ENCODE results near the gene DMC1. TPM values are rescaled to one million over a fixed set of nuclear protein-coding genes. Genes with fewer than 3 reads are reported as not detected.

DMC1 gene
- total and polyA plus RNA-seq, 9 of the 15 experiments (the other 6 are each of a cell fraction or from before 2014, with no cell fraction given), result 5.5 to 55.5 (median 9.8) TPM

DNA sequence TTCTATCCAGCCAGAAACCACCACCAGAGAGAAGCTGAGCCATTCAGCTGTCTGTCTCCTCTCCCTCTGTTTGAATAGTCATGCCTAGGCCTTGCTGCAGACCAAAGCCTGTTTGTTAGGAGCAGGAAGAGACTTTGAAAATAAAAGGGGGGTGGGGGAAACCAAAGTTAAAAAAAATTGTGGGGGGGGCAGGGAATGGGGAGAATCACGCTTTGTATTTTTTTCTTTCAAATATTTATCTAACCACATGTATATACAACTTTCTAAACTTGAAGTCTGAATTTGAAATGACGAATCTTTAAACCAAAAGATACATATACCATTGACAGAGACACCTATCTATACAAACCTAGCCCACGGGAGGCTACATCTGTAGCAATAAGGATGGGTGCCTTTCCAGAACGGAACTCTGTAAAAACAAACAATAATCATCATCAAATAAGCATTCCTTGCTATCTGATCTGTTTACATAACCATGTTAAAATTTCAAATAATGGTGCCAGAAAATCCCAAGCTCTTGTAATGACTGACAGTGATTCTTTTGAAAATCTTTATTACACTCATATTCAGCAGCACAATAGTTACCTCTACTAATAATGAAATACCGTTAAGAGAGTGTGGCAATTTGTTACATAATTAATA is 78.2 kb downstream of the DMC1 start:
- Histone ChIP-seq H2AFZ (ENCODE audit: low read depth, low read length) (no peak overlapping the region), H3K4me3 (no peak overlapping the region), H3K79me2 (ENCODE audit: control insufficient read depth, insufficient read depth, low read length) (peaks cover 10% of the 10 kb centered on the region), H3K9me1 (ENCODE audit: control insufficient read depth, insufficient read depth, low read length) (peaks cover 3% of the 10 kb centered on the region), H3K9me3 (replicated peaks; ENCODE audit: control insufficient read depth, insufficient read depth, low read depth, low read length) (no peaks in the 10 kb centered on the region), H3K36me3 (ENCODE audit: control insufficient read depth, insufficient read depth, low read length) (peaks cover 94% of the 10 kb centered on the region), H3K4me2 (ENCODE audit: insufficient read depth, low read length) (no peak overlapping the region), H3K4me1 (replicated peaks in 1 of 2; ENCODE audit: control insufficient read depth in 2 of 2, insufficient read depth in 2 of 2, low read length in 2 of 2) (no peaks in the 10 kb centered on the region), H4K20me1 (replicated peaks; ENCODE audit: control insufficient read depth, insufficient read depth, low read length) (no peaks in the 10 kb centered on the region), H3K27ac (ENCODE audit: extremely low read depth, low read depth, low read length) (no peak overlapping the region), H3K27me3 (ENCODE audit: control insufficient read depth in 2 of 2, insufficient read depth in 2 of 2, low read length in 2 of 2) (no peaks in the 10 kb centered on the region), H3K9ac (ENCODE audit: insufficient read depth in 1 of 2, low read depth in 2 of 2, low read length in 2 of 2) (no peak overlapping the region)
- ChIA-PET POLR2A (interaction anchor here (1.5 to 2.4 kb wide), 3 partner anchors 9 to 10 kb away, joined by 4 to 13 read pairs (median 8); no protein-coding TSS in a partner anchor), CTCF (ENCODE audit: low intra/inter-chr PET ratio) (no interaction called here)
- ATAC-seq (no peak; the same call in 2 of the 3 replicates), FAIRE-seq (no peak), DNase-seq (ENCODE audit: extremely low read depth in 1 of 4, low spot score in 3 of 4) (no peak)
- 75% methylated on average over 4 of the region's 5 CpGs for WGBS (ENCODE audit: insufficient coverage, low coverage, missing lambda C conversion rate)
- BruUV-seq (replicated peaks), result no TSS peak
- in situ Hi-C loops (cut with MboI) (no loop called here), intact Hi-C loops (cut with micrococcal nuclease) (no loop called here)
- TF ChIP-seq, protein P1, sequence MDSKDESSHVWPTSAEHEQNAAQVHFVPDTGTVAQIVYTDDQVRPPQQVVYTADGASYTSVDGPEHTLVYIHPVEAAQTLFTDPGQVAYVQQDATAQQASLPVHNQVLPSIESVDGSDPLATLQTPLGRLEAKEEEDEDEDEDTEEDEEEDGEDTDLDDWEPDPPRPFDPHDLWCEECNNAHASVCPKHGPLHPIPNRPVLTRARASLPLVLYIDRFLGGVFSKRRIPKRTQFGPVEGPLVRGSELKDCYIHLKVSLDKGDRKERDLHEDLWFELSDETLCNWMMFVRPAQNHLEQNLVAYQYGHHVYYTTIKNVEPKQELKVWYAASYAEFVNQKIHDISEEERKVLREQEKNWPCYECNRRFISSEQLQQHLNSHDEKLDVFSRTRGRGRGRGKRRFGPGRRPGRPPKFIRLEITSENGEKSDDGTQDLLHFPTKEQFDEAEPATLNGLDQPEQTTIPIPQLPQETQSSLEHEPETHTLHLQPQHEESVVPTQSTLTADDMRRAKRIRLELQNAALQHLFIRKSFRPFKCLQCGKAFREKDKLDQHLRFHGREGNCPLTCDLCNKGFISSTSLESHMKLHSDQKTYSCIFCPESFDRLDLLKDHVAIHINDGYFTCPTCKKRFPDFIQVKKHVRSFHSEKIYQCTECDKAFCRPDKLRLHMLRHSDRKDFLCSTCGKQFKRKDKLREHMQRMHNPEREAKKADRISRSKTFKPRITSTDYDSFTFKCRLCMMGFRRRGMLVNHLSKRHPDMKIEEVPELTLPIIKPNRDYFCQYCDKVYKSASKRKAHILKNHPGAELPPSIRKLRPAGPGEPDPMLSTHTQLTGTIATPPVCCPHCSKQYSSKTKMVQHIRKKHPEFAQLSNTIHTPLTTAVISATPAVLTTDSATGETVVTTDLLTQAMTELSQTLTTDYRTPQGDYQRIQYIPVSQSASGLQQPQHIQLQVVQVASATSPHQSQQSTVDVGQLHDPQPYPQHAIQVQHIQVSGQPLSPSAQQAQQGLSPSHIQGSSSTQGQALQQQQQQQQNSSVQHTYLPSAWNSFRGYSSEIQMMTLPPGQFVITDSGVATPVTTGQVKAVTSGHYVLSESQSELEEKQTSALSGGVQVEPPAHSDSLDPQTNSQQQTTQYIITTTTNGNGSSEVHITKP (IDR thresholded peaks at IDR 0.05; ENCODE audit: partially characterized antibody), result peak; percentile 18
- TF ChIP-seq NR1H2 (CRISPR knock-in tag; IDR thresholded peaks at IDR 0.05), result no peak

Measured in K562 (cell line).